PC-3 (cell line): Measurements from ENCODE around the gene CFAP97D2. TPM values are rescaled to one million over a fixed set of nuclear protein-coding genes. Genes with fewer than 3 reads are reported as not detected.

Experiments
- ATAC-seq: fragments of 200-7000 bp; cut with Tn5 transposase; 2 replicates; pipeline ENCODE4 v1.9.1; 2020; ENCODE audit warnings: mild to moderate bottlenecking, moderate library complexity
- BruUV-seq: library from RNA; stranded (reverse); fragments of 400-500 nt; replicated peaks from 2 replicates; lab custom pipeline; 2021; lab: Mats Ljungman, UMichigan
- CTCF ChIA-PET: fragments of 300-600 bp; sonication (Branson Sonifier 250); formaldehyde crosslinking; loops from one replicate; lab custom pipeline; 2022; ENCODE audit warnings: antibody characterized with exemption; lab: Charles Lee
- POLR2A ChIA-PET: fragments of 300-600 bp; sonication (Branson Sonifier 250); formaldehyde crosslinking; loops from one replicate; lab custom pipeline; 2022; ENCODE audit warnings: antibody characterized with exemption; ENCODE audit not compliant: unreplicated experiment; lab: Charles Lee
- DNase-seq: peaks from one replicate; pipeline ENCODE4 v3.0.0-alpha.2; 2015
- H2AFZ ChIP-seq: fragments of 300-600 bp; sonication (generic); 2 replicates; pipeline ENCODE4 v1.6.0; 2016; ENCODE audit warnings: antibody characterized with exemption, low read length
- H3F3A ChIP-seq: fragments of 300-600 bp; sonication (generic); one replicate; pipeline ENCODE4 v1.6.0; 2017; ENCODE audit warnings: antibody characterized with exemption, low read length, control low read depth, mild to moderate bottlenecking; ENCODE audit not compliant: unreplicated experiment
- H3K27ac ChIP-seq: fragments of 300-600 bp; sonication (generic); 2 replicates; pipeline ENCODE4 v1.5.1; 2016; ENCODE audit warnings: mild to moderate bottlenecking, low read length
- H3K27me3 ChIP-seq: fragments of 300-600 bp; sonication (generic); 2 replicates; pipeline ENCODE4 v1.6.1; 2016; ENCODE audit warnings: low read length, mixed read lengths
- H3K36me3 ChIP-seq: fragments of 300-600 bp; sonication (generic); 2 replicates; pipeline ENCODE4 v1.6.1; 2016; ENCODE audit warnings: low read depth, mixed run types, low read length, mixed read lengths
- H3K4me1 ChIP-seq: fragments of 300-600 bp; sonication (generic); 2 replicates; pipeline ENCODE4 v1.5.1; 2016; ENCODE audit warnings: low read length; ENCODE audit not compliant: insufficient read depth
- H3K4me2 ChIP-seq: fragments of 300-600 bp; sonication (generic); 2 replicates; pipeline ENCODE4 v1.6.0; 2016; ENCODE audit warnings: low read length
- H3K4me3 ChIP-seq: fragments of 300-600 bp; sonication (generic); 2 replicates; pipeline ENCODE4 v1.5.1; 2016; ENCODE audit warnings: mild to moderate bottlenecking, low read length, mixed read lengths
- H3K79me2 ChIP-seq: fragments of 300-600 bp; sonication (generic); 2 replicates; pipeline ENCODE4 v1.6.1; 2017; ENCODE audit warnings: low read length, mixed read lengths
- H3K9ac ChIP-seq: fragments of 300-600 bp; sonication (generic); 2 replicates; pipeline ENCODE4 v1.6.0; 2016; ENCODE audit warnings: mild to moderate bottlenecking, low read length
- H3K9me2 ChIP-seq: fragments of 300-600 bp; sonication (generic); replicated peaks from 2 replicates; pipeline ENCODE4 v1.6.1; 2016; ENCODE audit warnings: mixed run types, low read length, mixed read lengths
- H3K9me3 ChIP-seq: fragments of 300-600 bp; sonication (generic); 2 replicates; pipeline ENCODE4 v1.6.1; 2016; ENCODE audit warnings: low read length, mixed read lengths
- H4K20me1 ChIP-seq: fragments of 300-600 bp; sonication (generic); 2 replicates; pipeline ENCODE4 v1.6.1; 2016; ENCODE audit warnings: low read length, mixed read lengths
- EZH2 ChIP-seq: fragments of 300-600 bp; sonication (generic); IDR thresholded peaks from one replicate; pipeline ENCODE4 v1.6.1; 2017; ENCODE audit warnings: antibody characterized with exemption, mild to moderate bottlenecking, low read length; ENCODE audit not compliant: unreplicated experiment
- EZH2phosphoT487 ChIP-seq: fragments of 300-600 bp; sonication (generic); IDR thresholded peaks from 2 replicates; pipeline ENCODE4 v1.6.1; 2018; ENCODE audit warnings: mild to moderate bottlenecking, antibody characterized with exemption, low read length, borderline replicate concordance
- intact Hi-C: fragments of 100-400 bp; cut with micrococcal nuclease; formaldehyde crosslinking; loops from 2 replicates; pipeline ENCODE4 v1.9.0; 2023
- total RNA-seq: library from RNA; depleted of rRNA; stranded (reverse); fragments of >200 nt; gene quantifications from 2 replicates; pipeline ENCODE4 v1.2.3, GENCODE V29; 2014
- TF ChIP-seq, protein P1 (sequence below): fragments of 300-600 bp; sonication (generic); conservative IDR thresholded peaks from 2 replicates; pipeline ENCODE4 v1.5.1; 2017; ENCODE audit warnings: antibody characterized with exemption, low read depth, mild to moderate bottlenecking, low read length

Gene CFAP97D2
- total RNA-seq, 1 experiment from 2014 or later, result not detected

DNA sequence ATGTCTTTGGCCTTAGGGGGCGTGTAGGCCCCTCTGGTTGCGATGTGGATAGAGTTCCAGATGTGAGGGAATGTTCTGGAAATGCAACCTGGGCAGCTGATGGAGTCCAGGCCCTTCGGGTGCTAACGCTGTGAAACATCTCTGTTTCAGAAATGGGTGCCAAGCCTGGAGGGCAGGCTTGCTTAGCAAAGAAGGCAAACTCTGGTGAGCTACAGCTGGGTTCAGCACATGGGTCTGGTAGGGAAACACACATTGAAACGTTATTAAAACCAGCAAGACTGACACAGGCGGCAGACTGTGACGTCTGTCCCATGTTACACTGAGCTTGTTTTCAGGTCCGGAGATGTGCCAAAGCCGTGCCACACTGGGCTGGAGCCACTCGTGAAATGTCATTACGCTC, 47.0 kb downstream of the CFAP97D2 start:
- H4K20me1 ChIP-seq, result no peaks in the 10 kb centered on the region
- ChIA-PET CTCF (no interaction called here), POLR2A (no interaction called here)
- H3K9me3 ChIP-seq, result no peaks in the 10 kb centered on the region
- no TSS peak for BruUV-seq
- H3K9ac ChIP-seq, result no peak overlapping the region
- H3K4me2 ChIP-seq, result no peak overlapping the region
- H3K4me1 ChIP-seq, result no peaks in the 10 kb centered on the region
- intact Hi-C loops, result loop anchor here (1.0 to 5.0 kb wide), 3 partner anchors 159 to 409 kb away; no protein-coding TSS in a partner anchor
- ATAC-seq, result no peak
- no peak for DNase-seq
- no peaks in the 10 kb centered on the region; the same call in 1 of the 2 replicates for H3K36me3 ChIP-seq
- H3K79me2 ChIP-seq, result no peaks in the 10 kb centered on the region
- no peaks in the 10 kb centered on the region for H3K27me3 ChIP-seq
- no peak overlapping the region for H2AFZ ChIP-seq
- H3K4me3 ChIP-seq, result no peak overlapping the region
- no peaks in the 10 kb centered on the region for H3K9me2 ChIP-seq
- H3F3A ChIP-seq, result no peaks in the 10 kb centered on the region
- no peak overlapping the region for H3K27ac ChIP-seq
- no peak for TF ChIP-seq EZH2phosphoT487
- TF ChIP-seq, protein P1, sequence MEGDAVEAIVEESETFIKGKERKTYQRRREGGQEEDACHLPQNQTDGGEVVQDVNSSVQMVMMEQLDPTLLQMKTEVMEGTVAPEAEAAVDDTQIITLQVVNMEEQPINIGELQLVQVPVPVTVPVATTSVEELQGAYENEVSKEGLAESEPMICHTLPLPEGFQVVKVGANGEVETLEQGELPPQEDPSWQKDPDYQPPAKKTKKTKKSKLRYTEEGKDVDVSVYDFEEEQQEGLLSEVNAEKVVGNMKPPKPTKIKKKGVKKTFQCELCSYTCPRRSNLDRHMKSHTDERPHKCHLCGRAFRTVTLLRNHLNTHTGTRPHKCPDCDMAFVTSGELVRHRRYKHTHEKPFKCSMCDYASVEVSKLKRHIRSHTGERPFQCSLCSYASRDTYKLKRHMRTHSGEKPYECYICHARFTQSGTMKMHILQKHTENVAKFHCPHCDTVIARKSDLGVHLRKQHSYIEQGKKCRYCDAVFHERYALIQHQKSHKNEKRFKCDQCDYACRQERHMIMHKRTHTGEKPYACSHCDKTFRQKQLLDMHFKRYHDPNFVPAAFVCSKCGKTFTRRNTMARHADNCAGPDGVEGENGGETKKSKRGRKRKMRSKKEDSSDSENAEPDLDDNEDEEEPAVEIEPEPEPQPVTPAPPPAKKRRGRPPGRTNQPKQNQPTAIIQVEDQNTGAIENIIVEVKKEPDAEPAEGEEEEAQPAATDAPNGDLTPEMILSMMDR, result no peak
- no peak for TF ChIP-seq EZH2

DNA sequence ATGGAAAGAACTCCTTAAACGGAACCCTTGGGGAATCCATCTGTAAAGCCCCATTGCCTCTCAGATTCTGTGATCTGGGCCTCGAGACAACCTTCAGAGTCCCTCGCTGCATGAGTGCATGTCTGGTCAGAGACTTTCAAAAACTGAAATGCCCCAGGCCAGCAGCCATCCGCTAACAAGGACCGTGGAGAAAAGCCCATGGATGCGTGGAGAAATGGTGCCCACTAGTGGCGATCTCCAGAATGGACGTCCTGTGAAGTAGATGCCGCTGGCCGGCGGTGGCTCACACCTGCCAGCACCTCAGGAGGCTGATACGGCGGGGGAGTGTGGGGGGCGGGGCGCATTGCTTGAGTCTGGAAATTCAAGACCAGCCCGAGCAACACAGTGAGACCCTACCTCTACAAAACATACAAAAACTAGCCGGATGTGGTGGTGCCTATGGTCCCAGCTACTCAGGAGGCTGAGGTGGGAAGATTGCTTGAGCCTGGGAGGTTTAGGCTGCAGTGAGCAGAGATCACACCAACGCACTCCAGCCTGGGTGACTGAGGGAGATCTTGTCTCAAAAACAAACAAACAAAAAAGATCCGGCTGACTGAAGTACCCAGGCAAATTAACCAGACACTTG, 47.8 kb downstream of the CFAP97D2 start:
- no peak overlapping the region for H3K27ac ChIP-seq
- no peak overlapping the region for H3K4me3 ChIP-seq
- H3K79me2 ChIP-seq, result no peaks in the 10 kb centered on the region
- peak overlapping the region; percentile 41 for H3K4me2 ChIP-seq
- no peaks in the 10 kb centered on the region for H3K4me1 ChIP-seq
- POLR2A ChIA-PET, result no interaction called here
- CTCF ChIA-PET, result no interaction called here
- 0 out of 2 replicates have a peak overlapping the region, but pooled peaks have one; percentile 22 for H2AFZ ChIP-seq
- no peaks in the 10 kb centered on the region for H3F3A ChIP-seq
- BruUV-seq, result no TSS peak
- peak; percentile 87 for DNase-seq
- H3K36me3 ChIP-seq, result no peaks in the 10 kb centered on the region; the same call in 1 of the 2 replicates
- no peaks in the 10 kb centered on the region for H4K20me1 ChIP-seq
- H3K27me3 ChIP-seq, result no peaks in the 10 kb centered on the region
- no peaks in the 10 kb centered on the region for H3K9me3 ChIP-seq
- TF ChIP-seq, protein P1, result peak; percentile 80
- TF ChIP-seq EZH2, result no peak
- TF ChIP-seq EZH2phosphoT487, result no peak
- intact Hi-C loops, result loop anchor here (1.0 to 5.0 kb wide), 3 partner anchors 160 to 410 kb away; no protein-coding TSS in a partner anchor
- ATAC-seq, result peak; percentile 97
- H3K9me2 ChIP-seq, result no peaks in the 10 kb centered on the region
- H3K9ac ChIP-seq, result no peak overlapping the region

DNA sequence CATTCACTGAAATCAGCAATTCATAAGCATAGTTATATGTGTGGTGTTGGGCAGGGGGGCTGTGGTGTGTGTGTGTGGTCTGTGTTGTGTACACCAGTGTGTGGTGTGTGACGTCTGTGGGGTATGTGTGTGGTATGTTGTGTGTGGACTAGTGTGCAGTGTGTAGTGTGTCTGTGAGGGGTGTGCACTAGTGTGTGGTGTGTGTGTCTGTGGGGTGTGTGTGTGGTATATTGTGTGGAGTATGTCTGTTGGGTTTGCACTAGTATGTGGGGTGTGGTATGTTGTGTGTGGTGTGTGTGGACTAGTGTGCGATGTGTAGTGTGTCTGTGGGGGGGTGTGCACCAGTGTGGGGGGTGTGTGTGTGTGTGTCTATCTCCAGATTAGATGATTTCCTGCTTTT, 48.5 kb downstream of the CFAP97D2 start:
- no peak overlapping the region for H2AFZ ChIP-seq
- POLR2A ChIA-PET, result no interaction called here
- H3K27me3 ChIP-seq, result no peaks in the 10 kb centered on the region
- no peaks in the 10 kb centered on the region for H4K20me1 ChIP-seq
- H3K36me3 ChIP-seq, result no peaks in the 10 kb centered on the region; the same call in 1 of the 2 replicates
- CTCF ChIA-PET, result no interaction called here
- no peaks in the 10 kb centered on the region for H3K79me2 ChIP-seq
- TF ChIP-seq, protein P1, result no peak
- no peak for TF ChIP-seq EZH2
- TF ChIP-seq EZH2phosphoT487, result no peak
- H3K4me3 ChIP-seq, result no peak overlapping the region
- ATAC-seq, result no peak
- intact Hi-C loops, result loop anchor here (5.0 kb wide), 2 partner anchors 160 to 410 kb away; no protein-coding TSS in a partner anchor
- H3K9me3 ChIP-seq, result no peaks in the 10 kb centered on the region
- no peak overlapping the region for H3K9ac ChIP-seq
- no TSS peak for BruUV-seq
- no peak overlapping the region for H3K4me2 ChIP-seq
- no peaks in the 10 kb centered on the region for H3F3A ChIP-seq
- no peaks in the 10 kb centered on the region for H3K4me1 ChIP-seq
- H3K9me2 ChIP-seq, result no peaks in the 10 kb centered on the region
- H3K27ac ChIP-seq, result no peak overlapping the region
- no peak for DNase-seq
